SU-DHL-6 (cell line): ENCODE results near the gene ZCCHC24.

Experiments used
- EZH2phosphoT487 ChIP-seq: fragments of 200-600 bp; sonication (generic), shearing (Covaris generic); conservative IDR thresholded peaks from 2 replicates; pipeline ENCODE4 v1.6.1; 2018; ENCODE audit warnings: mild to moderate bottlenecking, antibody characterized with exemption, low read length, moderate library complexity, mixed read lengths
- TF ChIP-seq, protein P1 (sequence below): fragments of 200-600 bp; sonication (generic); IDR thresholded peaks from one replicate; pipeline ENCODE4 v1.5.1; 2017; ENCODE audit warnings: antibody characterized with exemption, mild to moderate bottlenecking, low read length, moderate library complexity; ENCODE audit not compliant: insufficient read depth, poor library complexity, severe bottlenecking

DNA sequence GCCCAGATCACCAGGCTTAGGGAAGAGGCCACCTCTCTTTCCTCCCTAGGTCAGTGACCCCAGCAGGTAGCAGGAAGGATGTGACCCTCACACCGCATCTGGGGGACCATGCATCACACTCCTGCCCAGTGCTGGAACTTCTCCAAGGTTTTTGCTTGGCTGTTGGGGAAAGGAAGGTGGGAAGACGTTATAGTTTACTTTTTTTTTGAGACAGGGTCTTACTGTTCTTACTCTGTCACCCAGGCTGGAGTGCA is 8.6 kb downstream of the ZCCHC24 start:
- TF ChIP-seq, protein P1, sequence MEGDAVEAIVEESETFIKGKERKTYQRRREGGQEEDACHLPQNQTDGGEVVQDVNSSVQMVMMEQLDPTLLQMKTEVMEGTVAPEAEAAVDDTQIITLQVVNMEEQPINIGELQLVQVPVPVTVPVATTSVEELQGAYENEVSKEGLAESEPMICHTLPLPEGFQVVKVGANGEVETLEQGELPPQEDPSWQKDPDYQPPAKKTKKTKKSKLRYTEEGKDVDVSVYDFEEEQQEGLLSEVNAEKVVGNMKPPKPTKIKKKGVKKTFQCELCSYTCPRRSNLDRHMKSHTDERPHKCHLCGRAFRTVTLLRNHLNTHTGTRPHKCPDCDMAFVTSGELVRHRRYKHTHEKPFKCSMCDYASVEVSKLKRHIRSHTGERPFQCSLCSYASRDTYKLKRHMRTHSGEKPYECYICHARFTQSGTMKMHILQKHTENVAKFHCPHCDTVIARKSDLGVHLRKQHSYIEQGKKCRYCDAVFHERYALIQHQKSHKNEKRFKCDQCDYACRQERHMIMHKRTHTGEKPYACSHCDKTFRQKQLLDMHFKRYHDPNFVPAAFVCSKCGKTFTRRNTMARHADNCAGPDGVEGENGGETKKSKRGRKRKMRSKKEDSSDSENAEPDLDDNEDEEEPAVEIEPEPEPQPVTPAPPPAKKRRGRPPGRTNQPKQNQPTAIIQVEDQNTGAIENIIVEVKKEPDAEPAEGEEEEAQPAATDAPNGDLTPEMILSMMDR, result no peak
- no peak for TF ChIP-seq EZH2phosphoT487
